H7 (cell line): ENCODE results near the gene FN3KRP. TPM values are rescaled to one million over a fixed set of nuclear protein-coding genes. Genes with fewer than 3 reads are reported as not detected.

Experiments used
- DNase-seq: peaks from one replicate; pipeline ENCODE4 v3.0.0; 2012
- H3K27me3 ChIP-seq: 2 replicates; pipeline ENCODE4 v1.6.0; 2011; ENCODE audit warnings: mild to moderate bottlenecking, low read length; ENCODE audit not compliant: control insufficient read depth, insufficient read depth
- H3K36me3 ChIP-seq: replicated peaks from 2 replicates; pipeline ENCODE4 v1.5.1; 2011; ENCODE audit warnings: low read length; ENCODE audit not compliant: control insufficient read depth, insufficient read depth
- H3K4me3 ChIP-seq: 2 replicates; pipeline ENCODE4 v1.5.1; 2011; ENCODE audit warnings: low read depth, mild to moderate bottlenecking, control low read depth, low read length, moderate library complexity; ENCODE audit not compliant: insufficient read depth
- total RNA-seq: library from RNA; depleted of rRNA; stranded (reverse); fragments of >200 nt; shearing (Covaris generic); gene quantifications from 2 replicates; pipeline ENCODE4 v1.2.3, GENCODE V29; 2014

FN3KRP gene
- total RNA-seq, 1 experiment from 2014 or later: 14.8 TPM

DNA sequence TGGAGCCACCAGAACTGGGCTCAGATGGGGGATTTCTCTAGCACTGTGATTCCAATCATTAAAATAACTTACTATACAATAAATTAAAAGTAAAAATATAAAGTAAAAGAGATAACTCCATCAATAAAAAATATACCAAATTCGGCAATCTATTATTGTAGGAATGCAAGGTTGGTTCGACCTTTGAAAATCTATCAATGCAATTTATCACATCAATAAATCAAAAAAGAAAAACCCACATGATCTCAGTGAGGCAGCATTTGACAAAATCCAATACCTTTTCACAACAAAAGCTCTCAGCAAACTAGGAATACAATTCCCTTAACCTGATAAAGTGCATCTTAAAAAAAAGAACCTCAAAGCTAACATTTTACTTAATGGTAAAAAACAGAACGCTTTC, 35.0 kb upstream of the FN3KRP start:
- Histone ChIP-seq H3K36me3 (no peaks in the 10 kb centered on the region), H3K4me3 (no peak overlapping the region), H3K27me3 (no peaks in the 10 kb centered on the region)
- DNase-seq: no peak

GRCh38 chr17:82683534-82683933, 33.0 kb upstream of the FN3KRP start:
- Histone ChIP-seq H3K4me3 (no peak overlapping the region), H3K36me3 (no peaks in the 10 kb centered on the region), H3K27me3 (no peaks in the 10 kb centered on the region)
- no peak for DNase-seq

DNA sequence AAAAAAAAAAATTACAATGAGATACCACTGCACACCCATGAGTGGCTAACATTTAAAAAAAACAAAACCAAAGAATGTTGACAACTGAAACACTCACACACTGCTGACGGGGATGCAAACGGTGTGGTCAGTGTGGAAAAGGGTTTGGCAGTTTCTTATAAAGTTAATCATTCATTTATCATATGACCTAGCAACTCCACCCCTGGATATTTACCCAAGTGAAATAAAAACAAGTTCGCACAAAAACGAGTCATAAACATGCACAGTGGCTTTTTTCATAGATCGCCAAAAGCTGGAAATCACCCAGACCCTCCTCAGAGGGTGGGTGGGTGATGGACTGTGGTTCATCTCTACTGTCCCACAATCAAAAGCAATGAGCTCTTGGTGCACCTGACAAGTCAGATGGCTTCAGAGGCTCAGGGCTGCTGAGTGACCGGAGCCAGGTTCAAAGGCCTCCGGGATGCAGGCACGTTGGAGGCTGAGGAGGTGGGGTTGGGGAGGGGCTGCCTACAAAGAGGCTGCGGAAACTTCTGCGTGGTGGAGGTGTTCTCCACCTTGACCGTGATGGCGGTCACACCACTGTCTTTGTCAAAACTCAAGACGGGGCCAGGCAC, 32.2 kb upstream of the FN3KRP start:
- no peak for DNase-seq
- no peak overlapping the region for H3K4me3 ChIP-seq

GRCh38 chr17:82685291-82685690, 31.2 kb upstream of the FN3KRP start:
- H3K27me3 ChIP-seq: no peaks in the 10 kb centered on the region

More for the DNA sequence above, 32.2 kb upstream of the FN3KRP start:
- no peaks in the 10 kb centered on the region for H3K27me3 ChIP-seq
- no peaks in the 10 kb centered on the region for H3K36me3 ChIP-seq

GRCh38 chr17:82686366-82687324, 29.9 kb upstream of the FN3KRP start:
- DNase-seq: no peak
- H3K36me3 ChIP-seq: no peaks in the 10 kb centered on the region
- no peaks in the 10 kb centered on the region for H3K27me3 ChIP-seq
- H3K4me3 ChIP-seq: no peak overlapping the region

More at GRCh38 chr17:82685291-82685690, 31.2 kb upstream of the FN3KRP start:
- Histone ChIP-seq H3K4me3 (no peak overlapping the region), H3K36me3 (no peaks in the 10 kb centered on the region)
- no peak for DNase-seq

- Histone ChIP-seq H3K4me3 (no peak overlapping the region), H3K27me3 (no peaks in the 10 kb centered on the region), H3K36me3 (no peaks in the 10 kb centered on the region)
- no peak for DNase-seq
Observed at GRCh38 chr17:82687375-82687861, 29.1 kb upstream of the FN3KRP start.

- no peak overlapping the region for H3K4me3 ChIP-seq
- no peak for DNase-seq
- H3K27me3 ChIP-seq: no peaks in the 10 kb centered on the region
- H3K36me3 ChIP-seq: no peaks in the 10 kb centered on the region
Observed at GRCh38 chr17:82687871-82688270, 28.6 kb upstream of the FN3KRP start.

- H3K36me3 ChIP-seq: no peaks in the 10 kb centered on the region
- H3K4me3 ChIP-seq: no peak overlapping the region
- no peaks in the 10 kb centered on the region for H3K27me3 ChIP-seq
- DNase-seq: no peak
Observed at GRCh38 chr17:82689077-82689476, 27.4 kb upstream of the FN3KRP start.

DNA sequence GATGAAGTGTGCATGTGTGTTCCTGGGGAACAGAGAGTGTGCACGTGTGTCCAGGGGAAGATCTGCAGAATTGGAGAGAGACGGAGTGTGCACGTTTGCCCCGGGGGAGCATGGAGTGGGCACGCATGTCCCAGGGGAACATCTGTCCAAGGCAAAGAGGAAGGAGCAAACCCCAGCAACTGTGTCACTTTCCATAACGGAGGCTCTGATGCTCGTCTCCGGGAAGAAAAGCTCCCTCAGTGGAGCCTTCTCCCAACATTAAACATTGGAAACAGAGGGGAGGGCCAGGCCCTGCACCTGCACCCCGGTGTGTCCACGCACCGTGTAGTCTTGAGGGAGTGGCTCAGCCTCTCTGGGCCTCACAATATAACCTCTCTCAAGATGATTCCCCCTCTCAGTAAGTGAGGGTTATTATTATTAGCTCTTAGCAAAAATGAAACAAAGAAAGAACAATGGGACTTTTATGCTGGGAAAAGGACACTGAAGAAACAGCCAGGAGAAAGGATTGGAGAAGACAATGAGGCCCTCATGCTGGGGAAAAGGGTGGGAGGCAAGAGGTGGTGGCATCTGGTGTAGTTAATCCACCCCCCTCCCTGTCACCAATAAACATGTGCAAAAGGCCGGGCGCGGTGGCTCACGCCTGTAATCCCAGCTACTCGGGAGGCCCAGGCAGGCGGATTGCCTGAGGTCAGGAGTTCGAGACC, 25.6 kb upstream of the FN3KRP start:
- H3K4me3 ChIP-seq: no peak overlapping the region
- H3K27me3 ChIP-seq: no peaks in the 10 kb centered on the region; the same call in 1 of the 2 replicates
- DNase-seq: no peak
- H3K36me3 ChIP-seq: no peaks in the 10 kb centered on the region

DNA sequence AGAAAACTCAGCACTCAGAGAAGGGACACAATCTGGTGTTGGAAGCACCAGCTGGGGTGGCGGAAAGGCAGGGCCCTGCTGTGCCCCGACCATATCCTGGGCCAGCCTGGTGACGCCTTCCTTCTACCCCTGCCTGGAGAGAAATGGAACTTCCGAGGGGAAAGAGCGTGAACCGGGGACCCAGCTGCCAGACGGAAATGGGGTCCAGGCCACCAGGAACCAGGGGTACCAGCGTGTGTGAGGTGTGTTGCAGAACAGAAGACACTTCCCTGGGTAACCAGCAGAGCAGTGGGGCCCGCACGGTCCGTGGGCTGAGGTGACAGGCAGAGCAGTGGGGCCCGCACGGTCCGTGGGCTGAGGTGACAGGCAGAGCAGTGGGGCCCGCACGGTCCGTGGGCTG, 24.8 kb upstream of the FN3KRP start:
- Histone ChIP-seq H3K4me3 (no peak overlapping the region), H3K36me3 (no peaks in the 10 kb centered on the region), H3K27me3 (peaks cover 5% of the 10 kb centered on the region)
- DNase-seq: no peak

DNA sequence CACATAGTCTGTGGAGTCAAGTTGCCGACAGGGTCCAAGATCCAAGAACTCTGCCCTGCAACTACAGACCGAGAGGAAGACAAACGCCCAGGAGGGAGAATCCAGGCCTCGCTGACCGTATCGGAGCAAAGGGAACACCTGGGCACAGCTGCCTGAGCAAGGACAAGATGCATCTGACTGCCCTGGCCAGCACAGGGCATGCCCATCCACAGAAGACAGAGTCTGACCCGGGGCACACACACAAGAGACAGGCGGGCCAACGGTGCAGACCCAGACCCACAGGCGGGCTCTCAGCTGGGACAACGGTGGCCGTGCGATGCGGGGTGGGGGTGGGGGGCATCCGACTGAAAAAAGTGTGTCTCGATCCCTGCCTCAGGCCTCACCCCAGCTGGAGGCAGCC, 24.2 kb upstream of the FN3KRP start:
- DNase-seq: peak; percentile 55
- no peak overlapping the region for H3K4me3 ChIP-seq
- H3K36me3 ChIP-seq: no peaks in the 10 kb centered on the region
- H3K27me3 ChIP-seq: peaks cover 11% of the 10 kb centered on the region

GRCh38 chr17:82693168-82693867, 23.2 kb upstream of the FN3KRP start:
- DNase-seq: no peak
- Histone ChIP-seq H3K27me3 (peaks cover 20% of the 10 kb centered on the region), H3K36me3 (no peaks in the 10 kb centered on the region), H3K4me3 (no peak overlapping the region)

DNA sequence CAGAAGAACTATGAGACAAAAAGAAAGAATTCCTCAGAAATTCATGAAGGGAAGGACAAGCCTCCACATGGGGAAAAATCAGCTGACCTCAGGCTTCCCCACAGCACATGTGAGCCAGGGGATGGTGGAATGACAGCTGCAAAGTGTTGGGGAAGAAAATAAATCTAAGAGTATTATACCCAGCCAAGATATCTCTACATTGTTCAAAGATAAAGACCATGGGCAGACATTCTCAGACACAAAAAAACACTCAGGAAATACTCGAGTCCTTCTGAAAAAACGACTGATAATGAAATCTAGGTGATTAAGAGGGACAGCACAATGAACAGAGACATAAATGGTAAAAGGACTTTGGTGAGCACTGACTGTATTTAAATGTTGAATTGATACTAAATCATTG, 21.9 kb upstream of the FN3KRP start:
- DNase-seq: no peak
- Histone ChIP-seq H3K36me3 (no peaks in the 10 kb centered on the region), H3K27me3 (peaks cover 22% of the 10 kb centered on the region), H3K4me3 (no peak overlapping the region)

GRCh38 chr17:82696259-82696658, 20.2 kb upstream of the FN3KRP start:
- Histone ChIP-seq H3K4me3 (no peak overlapping the region), H3K27me3 (peaks cover 29% of the 10 kb centered on the region), H3K36me3 (no peaks in the 10 kb centered on the region)
- no peak for DNase-seq
